BJ (cell line): ENCODE measurements around the gene CAMK1. TPM values are rescaled to one million over a fixed set of nuclear protein-coding genes. Genes with fewer than 3 reads are reported as not detected.

Experiments used
- CTCF ChIA-PET: fragments of 350-600 bp; formaldehyde crosslinking; extraction: SDS; loops from one replicate; lab custom pipeline; 2021; ENCODE audit warnings: antibody characterized with exemption, inconsistent platforms; lab: Yijun Ruan, JAX
- POLR2A ChIA-PET: fragments of 300-600 bp; sonication (Branson Sonifier 250); formaldehyde crosslinking; extraction: SDS; loops from one replicate; lab custom pipeline; 2021; ENCODE audit warnings: antibody characterized with exemption; lab: Charles Lee
- DNase-seq: peaks from one replicate; pipeline ENCODE4 v3.0.0-alpha.2; 2011; ENCODE audit warnings: low read depth
- H3K27me3 ChIP-seq: 2 replicates; pipeline ENCODE4 v1.6.0; 2011; ENCODE audit warnings: low read length; ENCODE audit not compliant: control insufficient read depth, insufficient read depth
- H3K36me3 ChIP-seq: 2 replicates; pipeline ENCODE4 v1.5.1; 2011; ENCODE audit warnings: low read length; ENCODE audit not compliant: control insufficient read depth, insufficient read depth
- H3K4me3 ChIP-seq: 2 replicates; pipeline ENCODE4 v1.5.1; 2011; ENCODE audit warnings: low read depth, mild to moderate bottlenecking, control low read depth, low read length
- polyA plus RNA-seq: library from polyadenylated mRNA; depleted of rRNA; stranded (reverse); fragments of >200 nt; gene quantifications from 2 replicates; pipeline ENCODE4 v1.2.3, GENCODE V29; 2011
- TF ChIP-seq, protein P1 (sequence below): IDR thresholded peaks from 2 replicates; pipeline ENCODE4 v1.5.1; 2011; ENCODE audit warnings: low read depth, mild to moderate bottlenecking, control low read depth, inconsistent platforms, low read length, moderate library complexity; ENCODE audit not compliant: insufficient read depth

The CAMK1 gene
- polyA plus RNA-seq, 1 experiment, result 32.6 TPM

DNA sequence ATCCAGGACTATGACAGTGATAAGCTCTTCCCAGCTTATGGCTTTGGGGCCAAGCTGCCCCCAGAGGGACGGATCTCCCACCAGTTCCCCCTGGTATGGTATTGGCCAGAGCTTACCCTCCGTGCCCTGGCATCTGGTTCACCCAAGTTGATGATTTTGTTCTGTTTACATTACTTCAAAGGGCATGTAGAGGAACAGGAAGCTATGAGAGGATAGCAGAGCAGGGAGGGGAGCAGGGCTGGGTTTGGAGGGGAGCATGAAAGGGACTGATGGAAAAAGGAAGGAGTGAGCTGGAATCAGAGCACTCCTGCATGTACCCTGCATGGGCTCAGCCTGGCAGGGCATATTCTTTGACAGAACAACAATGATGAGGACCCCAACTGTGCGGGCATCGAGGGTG, 51.6 kb downstream of the CAMK1 start:
- POLR2A ChIA-PET, result no interaction called here
- TF ChIP-seq, protein P1, sequence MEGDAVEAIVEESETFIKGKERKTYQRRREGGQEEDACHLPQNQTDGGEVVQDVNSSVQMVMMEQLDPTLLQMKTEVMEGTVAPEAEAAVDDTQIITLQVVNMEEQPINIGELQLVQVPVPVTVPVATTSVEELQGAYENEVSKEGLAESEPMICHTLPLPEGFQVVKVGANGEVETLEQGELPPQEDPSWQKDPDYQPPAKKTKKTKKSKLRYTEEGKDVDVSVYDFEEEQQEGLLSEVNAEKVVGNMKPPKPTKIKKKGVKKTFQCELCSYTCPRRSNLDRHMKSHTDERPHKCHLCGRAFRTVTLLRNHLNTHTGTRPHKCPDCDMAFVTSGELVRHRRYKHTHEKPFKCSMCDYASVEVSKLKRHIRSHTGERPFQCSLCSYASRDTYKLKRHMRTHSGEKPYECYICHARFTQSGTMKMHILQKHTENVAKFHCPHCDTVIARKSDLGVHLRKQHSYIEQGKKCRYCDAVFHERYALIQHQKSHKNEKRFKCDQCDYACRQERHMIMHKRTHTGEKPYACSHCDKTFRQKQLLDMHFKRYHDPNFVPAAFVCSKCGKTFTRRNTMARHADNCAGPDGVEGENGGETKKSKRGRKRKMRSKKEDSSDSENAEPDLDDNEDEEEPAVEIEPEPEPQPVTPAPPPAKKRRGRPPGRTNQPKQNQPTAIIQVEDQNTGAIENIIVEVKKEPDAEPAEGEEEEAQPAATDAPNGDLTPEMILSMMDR, result no peak
- H3K36me3 ChIP-seq, result no peaks in the 10 kb centered on the region
- H3K4me3 ChIP-seq, result no peak overlapping the region
- H3K27me3 ChIP-seq, result peaks cover 2% of the 10 kb centered on the region
- no peak for DNase-seq
- CTCF ChIA-PET, result interaction anchor here (0.7 to 1.8 kb wide), 3 partner anchors 12 to 397 kb away, joined by 3 read pairs; partner anchors contain the start of gene BRK1

DNA sequence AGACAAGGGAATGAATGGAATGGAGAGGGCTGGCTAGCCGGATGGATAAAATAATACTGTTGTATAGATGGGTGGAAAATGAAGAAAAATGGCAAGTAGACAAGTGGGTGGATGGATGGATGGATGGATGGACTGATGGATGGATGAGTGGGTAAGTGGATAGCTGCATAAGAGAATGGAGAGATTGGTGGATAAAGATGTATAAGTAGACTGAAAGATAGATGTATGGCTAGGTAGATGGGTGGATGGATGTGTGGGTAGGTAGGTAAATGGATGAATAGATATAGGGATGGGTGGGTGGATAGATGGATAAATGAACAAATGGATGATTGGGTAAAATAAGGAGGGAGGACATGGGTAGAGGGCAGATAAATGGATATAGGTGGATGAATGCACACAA, 52.2 kb downstream of the CAMK1 start:
- TF ChIP-seq, protein P1, result no peak
- H3K27me3 ChIP-seq, result peaks cover 2% of the 10 kb centered on the region
- no peak overlapping the region for H3K4me3 ChIP-seq
- no peaks in the 10 kb centered on the region for H3K36me3 ChIP-seq
- no peak for DNase-seq
- ChIA-PET CTCF (interaction anchor here (1.8 kb wide), 1 partner anchor 59 kb away, joined by 3 read pairs; no protein-coding TSS in a partner anchor), POLR2A (no interaction called here)

DNA sequence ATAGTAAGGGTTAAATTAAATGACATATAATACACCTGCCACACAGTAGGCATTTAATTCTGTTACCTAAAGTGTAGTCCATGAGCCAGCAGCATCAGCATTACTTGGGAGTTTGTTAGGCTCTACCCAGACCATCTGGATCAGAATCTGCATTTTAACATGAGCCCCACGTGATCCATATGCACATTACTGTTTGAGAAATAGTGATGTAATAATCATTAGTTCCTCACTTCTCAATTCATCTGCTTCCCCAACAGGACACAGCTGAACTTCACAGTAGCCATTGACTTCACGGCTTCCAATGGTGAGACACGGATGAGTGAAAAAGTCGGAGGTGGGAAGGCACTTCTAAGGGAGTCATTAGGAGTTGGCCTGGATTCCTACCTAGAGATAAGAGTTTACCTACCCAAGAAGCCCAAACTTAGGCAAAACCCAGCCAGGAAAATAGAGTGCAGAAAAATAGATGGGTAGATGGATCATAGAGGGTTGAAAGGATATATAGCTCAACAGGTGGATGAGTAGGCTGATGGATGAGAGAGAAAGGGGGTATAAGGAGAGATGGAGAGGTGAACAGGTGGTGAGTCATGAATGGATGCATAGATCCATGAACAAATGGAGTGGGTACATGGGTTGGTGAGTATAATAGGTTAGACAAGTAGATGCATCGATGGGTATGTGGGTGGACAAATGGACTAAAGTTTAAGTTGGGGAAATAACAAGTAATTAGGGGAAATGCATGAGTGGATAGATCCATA, 52.8 kb downstream of the CAMK1 start:
- H3K27me3 ChIP-seq, result peaks cover 3% of the 10 kb centered on the region
- ChIA-PET POLR2A (no interaction called here), CTCF (interaction anchor here (1.1 to 3.3 kb wide), 5 partner anchors 9 to 230 kb away, joined by 3 to 9 read pairs (median 5); partner anchors contain the start of gene OGG1)
- no peaks in the 10 kb centered on the region for H3K36me3 ChIP-seq
- TF ChIP-seq, protein P1, result no peak
- DNase-seq, result no peak
- H3K4me3 ChIP-seq, result no peak overlapping the region

DNA sequence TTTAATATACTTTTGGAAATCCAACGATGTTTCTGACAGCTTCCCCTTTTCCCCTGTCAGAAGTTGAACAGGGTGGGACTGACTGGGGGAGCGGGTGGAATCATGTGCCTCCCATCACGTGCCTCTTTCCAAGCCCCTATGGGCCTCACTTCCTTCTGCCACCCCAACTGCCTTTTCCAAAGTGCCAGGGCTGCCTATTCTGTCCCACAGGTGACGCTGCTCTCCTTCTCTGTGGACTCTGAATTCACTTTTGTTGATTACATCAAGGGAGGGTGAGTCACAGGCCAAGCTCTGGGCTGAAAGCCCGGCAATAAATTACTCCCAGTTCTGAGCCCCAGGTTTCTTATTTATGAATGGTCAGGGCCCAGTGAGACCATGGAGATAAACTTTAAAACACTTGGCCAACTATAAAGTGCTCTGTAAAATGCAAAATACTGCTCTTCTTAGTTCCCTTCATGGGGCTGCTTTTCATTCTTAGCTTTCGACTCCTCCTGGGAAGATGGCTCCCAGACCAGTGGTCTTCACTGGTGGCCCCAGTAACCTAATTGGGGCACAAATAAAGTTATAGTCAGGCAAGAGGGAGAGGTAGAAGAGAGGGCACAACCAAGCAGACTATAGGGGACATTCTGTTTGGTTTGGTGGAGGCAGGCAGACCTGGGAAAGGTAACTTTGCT, 53.8 kb downstream of the CAMK1 start:
- TF ChIP-seq, protein P1, result peak; percentile 86
- ChIA-PET CTCF (interaction anchor here (0.6 to 3.3 kb wide), 20 partner anchors 9 to 1023 kb away, joined by 3 to 22 read pairs (median 4); partner anchors contain the start of genes ARPC4, BRPF1, OGG1 and TADA3), POLR2A (interaction anchor here (0.6 kb wide), 1 partner anchor 54 kb away, joined by 3 read pairs; the partner anchor contains the start of gene CAMK1)
- Histone ChIP-seq H3K36me3 (no peaks in the 10 kb centered on the region), H3K4me3 (no peak overlapping the region), H3K27me3 (peaks cover 3% of the 10 kb centered on the region)
- DNase-seq, result peak; percentile 57

DNA sequence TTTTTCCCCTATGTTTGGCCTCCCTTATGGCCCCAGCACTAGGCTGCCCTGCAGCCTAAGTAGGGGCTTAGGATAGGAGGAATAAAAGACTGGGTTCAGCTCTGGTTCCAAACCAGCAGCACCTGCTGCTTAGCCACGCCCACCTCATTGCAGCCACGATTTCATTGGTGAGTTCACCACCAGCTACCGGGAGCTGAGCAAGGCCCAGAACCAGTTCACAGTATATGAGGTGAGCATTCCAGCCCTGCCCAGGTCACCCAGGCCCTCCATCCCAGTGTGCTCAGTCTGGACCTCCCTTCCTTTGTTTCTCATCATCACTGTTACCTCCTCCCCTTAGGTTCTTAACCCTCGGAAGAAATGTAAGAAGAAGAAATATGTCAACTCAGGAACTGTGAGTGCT, 54.6 kb downstream of the CAMK1 start:
- TF ChIP-seq, protein P1, result no peak
- CTCF ChIA-PET, result interaction anchor here (1.0 to 3.3 kb wide), 11 partner anchors 11 to 1023 kb away, joined by 3 to 22 read pairs (median 4); partner anchors contain the start of gene BRPF1
- POLR2A ChIA-PET, result no interaction called here
- no peak for DNase-seq
- Histone ChIP-seq H3K36me3 (no peaks in the 10 kb centered on the region), H3K4me3 (no peak overlapping the region), H3K27me3 (peaks cover 3% of the 10 kb centered on the region)
